ENCODE data around the gene CSF2.
A peak's percentile ranks its signal among the peaks of the same experiment; 100 is the strongest.

Gene CSF2

GRCh38 chr5:132060501-132061161 lies 13.0 kb upstream of the CSF2 start, which contains the start of gene IL3:
IL3 (plus strand) TSS chr5:132060655; CDS start chr5:132060707, 52 bp downstream.
- no peak for DNase-seq (ENCODE audit: low spot score)
- no peak for TF ChIP-seq CTCF (IDR thresholded peaks at IDR 0.05; ENCODE audit: extremely low read depth, insufficient read depth, missing control alignments)

GRCh38 chr5:132063090-132063911 lies 10.3 kb upstream of the CSF2 start:
- DNase-seq (ENCODE audit: low spot score) = peak; percentile 80
- in situ Hi-C loops (cut with MboI; ENCODE audit: low pct_unique_long_range_greater_than_20kb, low sequenced_read_pairs, unreplicated experiment) = loop anchor here (10.0 to 25.0 kb wide), 2 partner anchors 72 to 299 kb away; partner anchors contain the start of gene SLC22A5
- TF ChIP-seq CTCF (IDR thresholded peaks at IDR 0.05; ENCODE audit: extremely low read depth, insufficient read depth, missing control alignments) = peak; percentile 95

More at GRCh38 chr5:132060501-132061161, 13.0 kb upstream of the CSF2 start, which contains the start of gene IL3:
- in situ Hi-C loops (cut with MboI; ENCODE audit: low pct_unique_long_range_greater_than_20kb, low sequenced_read_pairs, unreplicated experiment) = loop anchor here (10.0 to 25.0 kb wide), 2 partner anchors 74 to 302 kb away; partner anchors contain the start of gene SLC22A5

GRCh38 chr5:132064140-132064539 lies 9.4 kb upstream of the CSF2 start:
- no peak for DNase-seq (ENCODE audit: low spot score)
- TF ChIP-seq CTCF (IDR thresholded peaks at IDR 0.05; ENCODE audit: extremely low read depth, insufficient read depth, missing control alignments) = no peak
- in situ Hi-C loops (cut with MboI; ENCODE audit: low pct_unique_long_range_greater_than_20kb, low sequenced_read_pairs, unreplicated experiment) = loop anchor here (10.0 to 25.0 kb wide), 2 partner anchors 71 to 298 kb away; partner anchors contain the start of gene SLC22A5

- in situ Hi-C loops (cut with MboI; ENCODE audit: low pct_unique_long_range_greater_than_20kb, low sequenced_read_pairs, unreplicated experiment) = loop anchor here (10.0 to 25.0 kb wide), 2 partner anchors 70 to 297 kb away; partner anchors contain the start of gene SLC22A5
- peak; percentile 94 for TF ChIP-seq CTCF (IDR thresholded peaks at IDR 0.05; ENCODE audit: extremely low read depth, insufficient read depth, missing control alignments)
- peak; percentile 84 for DNase-seq (ENCODE audit: low spot score)
Measured at GRCh38 chr5:132064738-132065331, 8.8 kb upstream of the CSF2 start.

GRCh38 chr5:132065351-132065937 lies 8.1 kb upstream of the CSF2 start:
- TF ChIP-seq CTCF (IDR thresholded peaks at IDR 0.05; ENCODE audit: extremely low read depth, insufficient read depth, missing control alignments) = peak; percentile 77
- peak; percentile 74 for DNase-seq (ENCODE audit: low spot score)
- in situ Hi-C loops (cut with MboI; ENCODE audit: low pct_unique_long_range_greater_than_20kb, low sequenced_read_pairs, unreplicated experiment) = loop anchor here (10.0 to 25.0 kb wide), 2 partner anchors 69 to 297 kb away; partner anchors contain the start of gene SLC22A5
